ENCODE measurements around the gene CTSD. TPM values are rescaled to one million over a fixed set of nuclear protein-coding genes. Genes with fewer than 3 reads are reported as not detected.

CTSD gene
- total RNA-seq, 1 experiment from 2014 or later = 199 TPM

GRCh38 chr11:1771700-1772099, 8.0 kb upstream of the CTSD start (continued):
- TF ChIP-seq AFF4 (CRISPR knock-in tag; IDR thresholded peaks at IDR 0.05; ENCODE audit: borderline replicate concordance) = no peak
- no peak for TF ChIP-seq NR2C2 (CRISPR knock-in tag; IDR thresholded peaks at IDR 0.05)

GRCh38 chr11:1771273-1771672, 7.5 kb upstream of the CTSD start:
- CTCF ChIA-PET = interaction anchor here (1.0 to 2.6 kb wide), 5 partner anchors 25 to 131 kb away, joined by 3 to 22 read pairs (median 5); no protein-coding TSS in a partner anchor
- no peak overlapping the region for H3K27ac Mint-ChIP-seq
- no peaks in the 10 kb centered on the region for H3K9me3 Mint-ChIP-seq
- TF ChIP-seq NFATC4 (CRISPR knock-in tag; IDR thresholded peaks at IDR 0.05) = no peak
- TF ChIP-seq FOXP1 (CRISPR knock-in tag; IDR thresholded peaks at IDR 0.05; ENCODE audit: borderline replicate concordance) = no peak
- TF ChIP-seq ZNF138 (CRISPR knock-in tag; conservative IDR thresholded peaks at IDR 0.05) = no peak
- TF ChIP-seq PREB (CRISPR knock-in tag; IDR thresholded peaks at IDR 0.05; ENCODE audit: borderline replicate concordance) = no peak
- TF ChIP-seq PRRX2 (CRISPR knock-in tag; IDR thresholded peaks at IDR 0.05) = no peak
- no peak for TF ChIP-seq FOXP4 (CRISPR knock-in tag; IDR thresholded peaks at IDR 0.05)
- no peak for TF ChIP-seq ZNF512 (CRISPR knock-in tag; IDR thresholded peaks at IDR 0.05; ENCODE audit: borderline replicate concordance)
- no peak for TF ChIP-seq GTF2I (CRISPR knock-in tag; conservative IDR thresholded peaks at IDR 0.05)
- TF ChIP-seq E2F5 (CRISPR knock-in tag; IDR thresholded peaks at IDR 0.05) = no peak
- TF ChIP-seq TP53 (CRISPR knock-in tag; IDR thresholded peaks at IDR 0.05) = no peak
- no peak for TF ChIP-seq TEAD4 (CRISPR knock-in tag; IDR thresholded peaks at IDR 0.05)
- POLR2A ChIA-PET = interaction anchor here (0.6 kb wide), 1 partner anchor 80 kb away, joined by 4 read pairs; no protein-coding TSS in a partner anchor
- H3K36me3 Mint-ChIP-seq = no peaks in the 10 kb centered on the region
- ATAC-seq (no peak), DNase-seq (ENCODE audit: low spot score) (no peak)
- H3K4me3 Mint-ChIP-seq = no peak overlapping the region
- peaks cover 20% of the 10 kb centered on the region for H3K4me1 Mint-ChIP-seq
- H3K27me3 Mint-ChIP-seq (ENCODE audit: low read depth) = peaks cover 4% of the 10 kb centered on the region

- CTCF ChIA-PET = interaction anchor here (2.1 kb wide), 1 partner anchor 112 kb away, joined by 6 read pairs; no protein-coding TSS in a partner anchor
- ATAC-seq = no peak
- Mint-ChIP-seq H3K4me1 (peaks cover 20% of the 10 kb centered on the region), H3K27me3 (ENCODE audit: low read depth) (peaks cover 4% of the 10 kb centered on the region), H3K36me3 (no peaks in the 10 kb centered on the region), H3K4me3 (no peak overlapping the region), H3K9me3 (no peaks in the 10 kb centered on the region), H3K27ac (no peak overlapping the region)
- POLR2A ChIA-PET = no interaction called here
- no peak for DNase-seq (ENCODE audit: low spot score)
- TF ChIP-seq MAX (CRISPR knock-in tag; IDR thresholded peaks at IDR 0.05) (no peak), ZNF232 (CRISPR knock-in tag; IDR thresholded peaks at IDR 0.05) (no peak)
Measured at GRCh38 chr11:1770528-1770927, 6.8 kb upstream of the CTSD start.
